Measurements from ENCODE around the gene HLCS.
"Not testable (repeated sequence)": the region's sequence is repeated elsewhere in the genome, so short reads cannot be mapped to it uniquely, and the experiment has no call there.

Gene HLCS

GRCh38 chr21:36966066-36966820 is at the start of gene HLCS:
Gene HLCS, minus strand, starts transcription at chr21:36966669. Its CDS starts 31 bp downstream, at chr21:36966638.
- DNase-seq (ENCODE audit: low read depth in 2 of 2) = peak; percentile 50 to 68

DNA sequence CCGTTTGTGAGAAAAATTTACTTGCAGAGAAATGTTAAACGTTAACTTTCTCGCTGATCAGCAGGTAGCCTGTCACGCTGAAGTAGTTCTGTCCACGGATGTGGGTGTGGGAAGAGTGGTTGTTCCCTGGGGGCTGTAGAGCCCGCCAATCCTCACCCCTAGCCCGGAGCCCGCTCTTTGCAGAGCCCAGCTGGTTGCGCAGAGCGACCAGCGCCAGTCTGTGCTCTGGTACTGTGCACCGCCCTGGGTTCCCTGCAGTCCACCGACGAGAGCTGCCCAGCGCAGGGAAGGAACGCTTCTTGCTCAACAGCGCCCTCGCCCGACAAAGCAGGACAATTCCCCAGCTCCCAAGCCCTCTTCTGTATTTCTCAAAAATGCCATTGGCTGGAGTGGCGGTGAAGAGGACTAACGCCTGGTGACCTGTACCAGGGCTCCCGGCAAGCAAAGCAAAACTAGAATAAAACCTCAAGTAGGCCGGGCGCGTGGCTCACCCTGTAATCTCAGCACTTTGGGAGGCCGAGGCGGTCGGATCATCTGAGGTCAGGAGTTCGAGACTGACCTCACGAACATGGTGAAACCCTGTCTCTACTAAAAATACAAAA is 43.4 kb upstream of the HLCS start:
- DNase-seq (ENCODE audit: low read depth in 2 of 2) = peak; percentile 44 to 61

GRCh38 chr21:37008724-37009123 is 42.3 kb upstream of the HLCS start:
- DNase-seq (ENCODE audit: low read depth in 2 of 2) = no peak

GRCh38 chr21:37006486-37007291 is 40.2 kb upstream of the HLCS start, which contains the start of gene RIPPLY3:
Gene RIPPLY3, plus strand, starts transcription at chr21:37006702. Its CDS starts 71 bp downstream, at chr21:37006773.
- DNase-seq (ENCODE audit: low read depth in 2 of 2) = no peak

GRCh38 chr21:37005548-37006485 is 39.3 kb upstream of the HLCS start:
- DNase-seq (ENCODE audit: low read depth in 2 of 2) = no peak

DNA sequence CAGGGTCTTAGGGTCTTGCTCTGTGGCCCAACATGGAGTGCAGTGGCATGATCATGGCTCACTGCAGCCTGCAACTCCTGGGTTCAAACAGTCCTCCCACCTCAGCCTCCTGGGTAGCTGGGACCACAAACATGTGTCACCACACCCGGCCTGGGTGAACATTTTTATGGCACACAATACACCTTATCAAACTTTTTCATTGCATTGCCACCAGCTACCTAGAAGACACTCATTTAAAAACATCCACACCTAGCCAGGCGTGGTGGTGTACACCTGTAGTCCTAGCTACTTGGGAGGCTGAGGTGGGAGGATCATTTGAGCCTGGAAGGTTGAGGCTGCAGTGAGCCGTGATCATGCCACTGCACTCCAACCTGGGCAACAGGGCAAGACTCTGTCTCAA is 37.4 kb upstream of the HLCS start:
- not testable (repeated sequence) for DNase-seq (ENCODE audit: low read depth in 2 of 2)

GRCh38 chr21:37002851-37003250 is 36.4 kb upstream of the HLCS start:
- DNase-seq (ENCODE audit: low read depth in 2 of 2) = not testable (repeated sequence)

GRCh38 chr21:37001441-37001840 is 35.0 kb upstream of the HLCS start:
- DNase-seq (ENCODE audit: low read depth in 2 of 2) = no peak

DNA sequence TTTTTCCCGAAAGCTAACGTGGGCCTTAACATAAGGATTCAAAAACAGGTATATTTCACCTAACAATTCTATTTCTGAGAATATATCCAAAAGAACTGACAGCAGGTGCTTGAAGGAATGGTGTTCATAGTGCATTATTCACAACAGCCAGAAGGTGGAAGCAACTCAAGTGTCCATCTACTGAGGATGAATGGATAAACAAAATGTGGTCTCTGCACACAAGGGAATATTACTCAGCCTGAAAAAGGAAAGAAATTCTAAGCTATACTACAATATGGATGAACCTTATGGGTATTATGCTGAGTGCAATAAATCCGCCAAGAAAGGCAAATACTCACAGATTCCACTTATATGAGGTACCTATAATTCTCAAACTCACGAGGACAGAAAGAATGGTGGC is 33.9 kb upstream of the HLCS start:
- no peak for DNase-seq (ENCODE audit: low read depth in 2 of 2)

GRCh38 chr21:36999131-36999898 is 32.8 kb upstream of the HLCS start:
- DNase-seq (ENCODE audit: low read depth in 2 of 2) = no peak

DNA sequence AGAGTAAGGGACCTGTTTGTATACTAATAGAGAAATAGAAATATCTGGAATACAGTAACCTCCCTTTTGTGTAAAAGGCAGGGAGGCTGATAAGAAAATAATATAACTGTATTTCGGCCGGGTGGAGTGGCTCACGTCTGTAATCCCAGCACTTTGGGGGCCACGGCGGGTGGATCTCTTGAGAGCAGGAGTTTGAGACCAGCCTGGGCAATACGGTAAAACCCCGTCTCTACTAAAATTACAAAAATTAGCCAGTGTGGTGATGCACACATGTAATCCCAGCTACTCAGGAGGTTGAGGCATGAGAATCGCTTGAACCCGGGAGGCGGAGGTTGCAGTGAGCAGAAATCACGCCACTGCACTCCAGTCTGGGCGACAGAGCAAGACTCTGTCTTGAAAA is 28.8 kb upstream of the HLCS start:
- not testable (repeated sequence) for DNase-seq (ENCODE audit: low read depth in 2 of 2)

- no peak for DNase-seq (ENCODE audit: low read depth in 2 of 2)
These were observed 28.2 kb upstream of the HLCS start for GRCh38 chr21:36994501-36995158.

- DNase-seq (ENCODE audit: low read depth in 2 of 2) = no peak
These were observed 26.2 kb upstream of the HLCS start for GRCh38 chr21:36992671-36993070.

DNA sequence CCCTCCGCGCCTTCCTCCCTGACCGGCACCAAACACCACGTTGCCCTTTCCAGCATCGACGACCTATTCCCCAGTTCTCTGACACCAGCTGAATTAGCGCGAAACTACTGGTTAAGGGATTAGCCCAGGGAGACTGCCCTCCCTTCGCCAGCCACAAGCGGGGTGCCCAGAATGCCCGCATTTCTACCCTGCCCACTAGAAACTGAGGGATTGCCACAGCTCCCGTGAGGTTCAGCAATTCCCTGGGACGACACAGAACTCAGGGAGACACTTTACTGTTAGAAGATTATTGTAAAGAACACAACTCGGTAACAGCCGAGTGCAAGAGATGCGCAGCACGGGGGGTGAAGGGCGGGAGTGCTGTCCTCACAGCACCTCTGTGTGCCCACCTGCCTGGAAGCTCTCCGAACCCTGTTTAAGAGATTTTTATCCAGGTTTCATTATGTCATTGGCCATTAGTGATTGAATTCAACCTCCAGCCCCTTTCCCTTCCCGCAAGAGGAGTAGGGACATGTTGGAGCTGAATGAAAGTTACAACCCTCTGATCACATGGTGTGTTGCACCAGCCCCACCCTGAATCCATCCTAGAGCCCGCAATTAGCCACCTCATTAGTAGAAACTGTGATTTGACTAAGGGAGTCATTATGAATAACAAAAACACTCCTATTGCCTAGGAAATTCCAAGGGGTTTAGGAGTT is 24.2 kb upstream of the HLCS start:
- no peak for DNase-seq (ENCODE audit: low read depth in 2 of 2)

DNA sequence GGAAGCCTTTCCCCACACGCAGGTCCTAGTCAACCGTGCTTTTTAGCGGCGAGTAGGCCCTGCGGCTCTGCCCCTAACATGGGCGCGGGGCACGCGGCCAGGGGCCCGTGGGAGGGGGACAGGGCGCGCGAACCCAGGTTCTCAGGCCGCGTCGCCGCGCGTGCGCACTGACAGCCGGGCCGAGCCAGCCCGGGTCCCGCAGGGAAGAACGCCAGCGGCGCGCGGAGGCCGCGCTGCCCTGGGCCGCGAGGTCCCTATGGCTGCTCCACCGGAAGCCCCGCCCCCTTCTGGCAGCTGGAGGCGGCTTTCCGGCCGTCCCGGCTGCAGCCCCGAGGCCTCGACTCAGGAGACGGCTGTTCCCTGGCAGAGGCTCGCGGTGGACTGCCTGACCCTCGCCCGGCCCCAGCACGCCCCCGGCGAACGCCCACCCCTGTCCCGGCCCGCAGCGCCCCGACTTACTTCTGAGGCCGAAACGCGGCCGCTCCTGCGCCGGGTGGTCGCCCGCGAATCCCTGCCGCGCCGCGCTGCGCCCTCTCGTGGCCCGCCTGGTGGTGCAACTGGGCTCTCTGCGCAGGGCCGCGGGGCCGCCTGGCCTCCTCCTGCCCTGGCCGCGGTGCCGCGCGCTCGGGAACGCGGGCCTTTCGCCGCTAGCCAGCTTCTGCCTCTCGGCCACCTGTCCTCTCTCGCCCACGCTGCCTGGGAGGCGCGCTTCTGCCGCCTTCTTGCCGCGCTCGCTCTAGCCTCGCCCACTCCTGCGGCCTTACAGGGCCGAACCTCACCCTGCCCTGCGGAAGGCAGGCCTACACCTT is 23.4 kb upstream of the HLCS start:
- DNase-seq (ENCODE audit: low read depth in 2 of 2) = peak; percentile 71 to 79

GRCh38 chr21:36989199-36989698 is 22.8 kb upstream of the HLCS start:
- DNase-seq (ENCODE audit: low read depth in 2 of 2) = not testable (repeated sequence)

GRCh38 chr21:36988536-36988935 is 22.1 kb upstream of the HLCS start:
- no peak for DNase-seq (ENCODE audit: low read depth in 2 of 2)

GRCh38 chr21:36987845-36988244 is 21.4 kb upstream of the HLCS start:
- DNase-seq (ENCODE audit: low read depth in 2 of 2) = no peak

Measured in stimulated activated CD8-positive, alpha-beta memory T cell treated with anti-CD3 and anti-CD28 coated beads, Interleukin-2, amount 100 ng/mL, for 1 hour (primary cell).